GM18502 (cell line): ENCODE results near the gene SLC6A4.
A peak's percentile ranks its signal among the peaks of the same experiment; 100 is the strongest.

ENCODE experiments used
- ATAC-seq: cut with Tn5 transposase; IDR thresholded peaks from one replicate; pipeline ENCODE4 v1.9.1; 2021; ENCODE audit warnings: mild to moderate bottlenecking; ENCODE audit not compliant: unreplicated experiment, poor library complexity

SLC6A4 gene

DNA sequence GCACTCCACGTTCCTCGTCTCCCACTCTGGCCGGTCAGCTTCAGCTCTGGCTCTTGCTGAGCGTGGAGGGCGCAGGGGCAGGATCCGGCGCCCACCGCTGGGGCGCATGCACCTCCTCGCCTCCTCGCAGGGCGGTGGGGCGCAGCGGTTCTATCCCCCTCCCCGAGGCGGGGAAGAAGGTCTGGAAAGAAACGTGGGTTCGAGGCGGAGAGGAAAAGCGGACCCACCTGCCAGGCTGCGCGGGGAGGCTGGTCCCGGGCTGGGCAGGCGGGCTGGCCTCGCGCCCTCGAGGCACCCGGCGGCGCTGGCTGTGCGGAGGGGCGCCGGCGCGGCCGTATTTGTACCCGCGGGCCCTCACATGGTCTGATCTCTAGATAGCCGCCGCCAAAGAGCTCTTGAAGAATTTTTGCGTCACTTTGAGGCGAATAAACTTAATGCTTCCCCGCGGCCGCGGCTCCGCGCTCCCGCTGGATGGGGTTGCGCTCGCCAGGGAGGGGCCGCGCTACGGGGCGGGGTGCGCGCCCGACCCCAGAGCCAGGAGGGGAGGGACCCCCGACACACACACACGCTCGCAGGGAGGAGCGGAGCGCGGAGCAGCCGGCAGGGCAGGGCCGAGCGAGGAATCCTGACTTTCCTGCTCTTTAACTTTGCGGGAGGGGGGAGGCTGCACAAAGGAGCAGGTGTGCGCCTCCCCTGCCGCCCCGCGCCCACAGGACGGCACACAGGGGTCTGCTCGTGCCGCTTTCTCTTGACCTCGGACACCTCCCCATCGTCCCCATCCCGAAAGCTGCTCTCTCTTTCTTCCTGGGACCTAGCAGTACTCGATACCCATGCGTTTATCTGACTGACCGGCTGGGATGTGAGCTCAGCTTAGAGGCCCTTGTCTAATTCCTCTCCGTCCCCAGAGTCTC lies at the start of gene SLC6A4:
Gene SLC6A4, minus strand, starts transcription at position 312 of the 911 bp plus-strand sequence. CDS start 13,739 bp downstream, outside the sequence.
- peak; percentile 28 for ATAC-seq

DNA sequence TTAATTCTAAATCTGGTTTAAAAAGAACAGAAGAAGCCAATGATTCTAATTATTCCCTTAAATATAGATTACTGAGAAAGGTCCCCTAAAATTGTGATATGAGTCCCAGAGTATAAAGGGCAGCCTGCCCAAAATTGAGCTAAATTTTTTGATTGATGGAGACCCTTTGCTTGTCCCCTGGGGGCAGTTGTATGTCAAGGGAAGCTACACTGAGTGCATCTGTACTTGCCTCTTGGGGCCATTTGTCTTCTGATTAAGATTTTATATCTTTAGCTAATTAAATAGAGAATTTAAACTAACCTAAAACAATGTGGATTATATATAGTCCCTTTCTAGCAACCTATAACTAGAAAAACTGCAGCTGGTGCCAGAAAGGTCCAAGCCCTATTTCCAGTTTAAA lies 43.7 kb upstream of the SLC6A4 start:
- no peak for ATAC-seq

DNA sequence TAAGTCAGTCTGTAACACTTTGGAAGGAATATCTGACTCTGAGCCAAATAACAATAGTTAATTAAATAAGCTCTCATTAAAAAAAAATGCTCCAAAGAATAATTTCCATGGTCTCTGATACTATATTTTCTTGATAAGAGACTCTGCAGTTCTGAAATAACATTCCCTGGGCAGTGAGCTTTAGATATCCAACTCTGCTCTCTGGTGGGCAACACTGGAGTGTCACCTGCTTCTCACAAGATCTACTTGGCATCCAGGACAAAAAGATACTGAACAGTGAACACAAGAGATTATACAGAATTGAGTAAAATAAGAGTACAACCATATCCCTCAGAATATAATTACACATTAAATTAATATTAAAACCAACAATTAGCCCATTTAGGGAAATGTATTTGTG lies 42.5 kb upstream of the SLC6A4 start:
- ATAC-seq: no peak

DNA sequence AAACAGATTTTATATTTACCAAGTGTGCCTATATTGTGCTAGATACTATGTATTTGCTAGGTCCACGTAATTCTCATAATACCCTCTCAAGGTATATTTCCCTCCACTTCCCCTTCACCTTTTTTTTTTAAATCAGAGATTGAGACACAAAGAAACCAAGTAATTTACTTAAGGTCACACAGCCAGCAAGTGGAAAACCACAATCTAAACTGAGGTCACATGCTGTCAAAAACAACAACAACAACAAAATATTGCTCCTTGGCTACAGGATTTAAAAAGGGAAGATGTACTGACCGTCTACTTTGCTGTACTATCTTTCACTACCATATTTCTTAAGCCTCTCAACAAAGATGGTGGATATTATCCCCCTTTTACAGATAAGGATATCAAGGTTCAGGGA lies 40.4 kb upstream of the SLC6A4 start:
- no peak for ATAC-seq

DNA sequence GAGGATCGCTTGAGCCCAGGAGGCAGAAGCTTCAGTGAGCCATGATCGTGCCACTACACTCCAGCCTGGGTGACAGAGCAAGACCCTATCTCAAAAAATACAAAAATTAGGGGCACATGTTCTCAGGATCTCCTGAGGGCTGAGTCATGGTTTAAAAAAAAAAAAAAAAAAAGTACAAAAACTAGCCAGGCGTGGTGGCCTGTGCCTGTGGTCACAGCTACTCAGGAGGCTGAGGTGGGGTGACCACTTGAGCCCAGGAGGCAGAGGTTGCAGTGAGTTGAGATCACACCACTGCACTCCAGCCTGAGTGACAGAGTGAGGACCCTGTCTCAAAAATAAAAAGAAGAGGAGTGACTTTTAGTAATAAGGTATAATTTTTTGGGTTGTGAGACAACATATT lies 39.4 kb upstream of the SLC6A4 start:
- ATAC-seq: no peak

DNA sequence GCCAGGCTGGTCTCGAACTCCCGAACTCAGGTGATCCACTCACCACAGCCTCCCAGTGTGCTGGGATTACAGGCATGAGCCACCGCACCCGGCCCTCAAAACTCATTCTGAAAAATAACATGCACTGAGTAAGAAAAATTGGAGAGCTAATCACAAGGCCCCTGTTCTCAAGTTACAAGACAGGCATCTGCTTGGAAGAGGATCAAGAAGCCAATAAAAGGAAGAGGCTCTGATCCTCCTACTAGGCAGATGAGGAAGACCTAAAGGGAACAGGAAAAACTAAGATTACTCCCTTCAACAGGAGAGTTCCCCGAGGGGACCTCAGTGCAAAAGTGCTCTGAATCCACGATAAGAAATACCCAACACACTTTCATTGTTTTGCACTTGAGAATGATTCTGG lies 37.9 kb upstream of the SLC6A4 start:
- no peak for ATAC-seq

DNA sequence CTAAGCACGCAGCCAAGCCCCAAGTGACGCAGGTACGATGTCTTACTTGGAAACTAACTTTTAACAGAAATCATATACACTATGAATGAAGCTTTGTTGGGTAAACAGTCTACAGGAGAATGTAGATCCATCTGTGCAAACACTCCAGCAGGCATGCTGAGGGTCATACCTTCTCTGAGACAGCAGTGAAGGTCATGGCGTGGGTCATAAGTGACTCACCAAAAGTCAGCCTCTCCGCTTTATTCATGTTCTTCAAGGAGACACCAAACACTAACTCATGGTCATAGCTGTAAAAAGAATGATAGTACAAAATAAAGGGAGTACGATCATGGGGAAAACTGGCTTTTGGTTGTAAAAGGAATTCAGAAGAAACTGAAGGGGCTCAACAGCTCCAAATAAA lies 35.6 kb upstream of the SLC6A4 start:
- ATAC-seq: no peak

DNA sequence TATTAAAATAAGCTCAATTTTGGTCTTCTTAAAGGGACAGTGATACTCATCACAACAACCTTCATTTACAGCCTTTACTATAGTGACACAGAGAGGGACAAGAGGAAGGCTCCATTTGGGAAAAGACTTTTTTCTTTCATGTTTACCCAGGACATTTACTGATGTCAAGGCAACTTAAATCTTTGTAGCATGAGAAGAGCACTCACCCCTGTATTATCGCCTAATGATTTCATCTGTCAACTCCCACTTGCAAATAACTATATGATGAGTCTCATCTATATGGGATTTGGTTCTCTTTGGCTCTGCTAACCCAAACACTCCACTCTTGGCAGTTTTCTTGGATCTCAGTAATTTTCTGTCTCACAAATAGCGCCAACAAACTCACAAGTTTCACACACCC lies 32.1 kb upstream of the SLC6A4 start:
- no peak for ATAC-seq

DNA sequence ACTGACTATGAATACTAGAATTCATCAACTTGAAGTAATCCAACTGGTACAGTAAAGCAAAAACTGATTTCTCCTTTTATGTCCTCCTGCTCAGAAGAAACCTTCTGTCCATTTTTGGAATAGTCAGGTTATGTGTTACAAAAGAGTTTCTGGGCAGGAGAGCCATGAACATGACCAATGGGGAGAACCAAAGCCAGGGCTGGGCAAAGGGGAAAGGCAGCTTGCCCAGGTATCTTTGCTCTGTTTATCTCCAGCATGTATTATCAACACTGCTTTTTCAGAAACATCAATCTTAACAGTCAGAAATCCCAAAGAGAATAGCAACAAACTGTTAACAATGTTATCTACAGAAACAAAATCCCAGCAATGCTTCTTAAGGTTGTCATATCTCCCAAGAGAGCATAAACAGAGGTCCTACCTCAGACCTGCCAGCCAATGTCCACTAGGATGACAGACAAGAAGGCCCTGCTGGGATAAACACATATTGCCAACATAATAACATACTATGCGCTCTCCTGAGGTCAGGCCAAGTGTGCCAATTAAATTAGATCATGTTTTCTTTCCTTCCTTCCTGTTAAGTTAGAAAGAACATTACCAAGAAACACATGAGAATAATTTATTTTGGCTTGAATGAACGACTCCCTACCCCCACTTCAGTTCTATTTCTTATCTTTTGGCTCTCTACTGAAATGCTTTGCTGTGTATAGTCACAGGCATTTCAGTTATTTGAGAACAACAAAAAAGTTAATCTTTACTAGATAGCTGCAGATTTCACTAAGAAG lies 28.2 kb upstream of the SLC6A4 start:
- ATAC-seq: no peak

DNA sequence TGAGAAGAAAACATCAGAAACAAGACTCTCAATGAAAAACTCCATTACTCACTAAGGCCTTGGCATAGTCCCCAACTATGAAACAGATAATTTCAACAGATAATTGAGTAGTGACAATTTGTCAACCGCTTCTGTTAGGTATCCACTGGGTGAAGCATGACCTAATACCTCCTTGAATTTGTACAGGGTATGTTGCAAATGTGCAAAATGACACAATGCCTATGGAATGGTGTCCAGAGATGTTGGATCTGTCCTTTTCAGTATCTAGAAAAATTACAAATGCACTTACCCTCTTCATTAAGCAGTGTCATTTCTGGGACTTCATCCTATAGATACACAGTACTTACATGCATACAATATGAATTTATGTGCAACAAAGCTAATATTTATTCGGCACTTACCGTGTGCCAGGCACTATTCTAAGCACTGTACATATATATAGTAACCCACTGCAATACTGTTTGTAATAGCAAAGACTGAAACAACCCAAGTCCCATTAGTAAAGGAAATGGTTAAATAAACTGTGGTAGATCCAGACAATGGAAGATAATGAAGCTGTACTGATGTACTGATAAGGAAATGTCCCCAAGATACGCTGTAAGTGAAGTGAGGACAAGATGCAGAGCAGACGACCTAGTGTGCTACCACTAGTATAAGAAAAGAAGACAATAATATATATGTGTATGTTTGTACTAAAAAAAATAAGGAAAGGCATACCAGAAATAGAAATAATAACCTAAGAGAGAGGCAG lies 21.4 kb upstream of the SLC6A4 start:
- ATAC-seq: no peak

DNA sequence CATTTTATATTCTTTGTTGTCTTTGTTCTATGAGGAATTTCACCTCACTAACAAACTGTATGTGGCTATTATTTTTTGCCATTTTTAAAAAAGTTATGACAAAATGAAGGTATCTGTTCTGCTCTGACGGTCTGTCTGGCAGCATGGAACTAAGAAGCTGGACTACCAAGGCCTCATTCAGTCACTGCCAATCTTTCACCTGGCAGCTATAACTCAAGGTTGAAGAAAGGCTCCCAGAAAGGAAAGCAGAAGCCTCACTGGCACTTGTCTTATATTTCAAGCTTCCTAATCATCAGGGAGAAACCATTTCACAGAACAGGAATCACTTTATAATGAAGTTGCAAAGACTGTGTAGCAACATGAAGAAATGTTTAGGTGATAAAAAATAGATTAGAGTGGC lies 18.7 kb upstream of the SLC6A4 start:
- no peak for ATAC-seq

DNA sequence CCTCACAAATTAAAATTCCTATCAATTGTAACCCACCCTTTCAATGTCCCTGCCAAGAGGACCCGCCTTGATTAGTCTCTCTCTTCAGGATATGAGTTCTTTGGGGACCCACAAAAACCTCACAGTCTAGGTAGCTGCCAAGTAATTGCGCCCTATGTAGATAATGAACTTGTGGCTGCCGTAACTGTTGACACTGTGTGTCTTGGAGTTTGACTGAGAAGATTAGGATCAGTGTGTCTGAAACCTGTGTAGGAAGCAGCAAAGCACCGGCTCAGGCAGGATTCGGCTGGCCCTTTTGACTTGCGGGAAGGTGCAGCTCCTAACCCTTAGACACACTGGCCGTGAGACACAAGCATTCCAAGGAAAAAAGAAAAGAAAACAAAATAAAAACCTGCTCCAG lies 17.8 kb upstream of the SLC6A4 start:
- ATAC-seq: no peak

DNA sequence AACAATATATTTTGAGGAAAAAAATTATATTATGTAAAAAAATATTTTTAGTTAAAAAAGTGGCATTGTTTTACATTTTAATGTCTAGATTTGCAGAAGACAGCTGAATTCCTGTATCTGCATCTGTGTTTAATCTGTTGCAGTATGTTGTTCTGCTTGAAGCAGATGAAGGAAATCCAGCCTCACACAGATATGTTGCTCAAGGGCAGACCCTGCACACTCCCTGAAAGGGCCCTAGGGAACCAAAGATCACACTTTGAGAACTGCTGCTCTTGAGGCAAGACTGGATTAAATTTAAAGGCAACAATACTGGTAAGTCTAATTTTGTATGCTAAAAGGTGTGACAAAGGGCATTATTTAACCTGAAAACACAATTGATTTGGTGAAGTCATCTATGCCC lies 16.4 kb upstream of the SLC6A4 start:
- no peak for ATAC-seq

DNA sequence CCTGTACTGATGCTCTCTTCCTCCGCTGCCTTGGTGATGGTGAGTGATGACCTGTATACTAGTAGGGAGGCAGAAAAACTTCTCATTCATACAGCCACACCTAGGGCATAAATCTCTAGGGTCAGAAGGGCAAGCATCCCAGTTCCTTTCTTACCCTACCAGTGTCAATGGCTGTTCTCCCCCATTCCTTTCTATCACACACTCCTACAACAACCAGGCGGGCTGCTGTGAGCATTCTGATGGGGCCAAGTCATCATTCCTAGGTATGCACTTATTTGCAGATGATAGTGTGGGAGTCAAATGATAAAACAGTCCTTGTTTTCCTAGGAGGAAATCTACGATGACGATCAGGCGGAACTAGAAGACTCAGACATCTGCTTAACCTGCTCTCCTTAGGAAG lies 14.0 kb upstream of the SLC6A4 start:
- ATAC-seq: no peak

DNA sequence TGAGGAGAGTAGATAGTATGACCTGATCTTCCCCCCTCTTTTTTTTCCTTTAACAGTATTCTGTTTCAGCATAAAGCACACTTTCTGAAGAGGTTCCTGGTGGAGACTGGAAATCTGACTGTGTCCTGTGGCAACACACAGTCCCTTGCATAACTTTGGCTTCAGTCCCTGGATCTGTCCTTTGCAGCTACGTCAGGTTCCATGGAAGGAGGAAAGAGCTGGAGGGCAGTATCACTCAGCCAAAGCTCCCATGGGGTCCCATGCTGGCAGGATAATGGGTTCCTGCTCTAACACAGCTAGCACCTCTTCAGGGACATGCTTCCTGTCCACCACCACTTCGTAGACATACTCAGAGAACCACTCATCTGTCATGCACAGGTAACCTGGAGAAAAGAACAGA lies 13.3 kb upstream of the SLC6A4 start:
- ATAC-seq: no peak

DNA sequence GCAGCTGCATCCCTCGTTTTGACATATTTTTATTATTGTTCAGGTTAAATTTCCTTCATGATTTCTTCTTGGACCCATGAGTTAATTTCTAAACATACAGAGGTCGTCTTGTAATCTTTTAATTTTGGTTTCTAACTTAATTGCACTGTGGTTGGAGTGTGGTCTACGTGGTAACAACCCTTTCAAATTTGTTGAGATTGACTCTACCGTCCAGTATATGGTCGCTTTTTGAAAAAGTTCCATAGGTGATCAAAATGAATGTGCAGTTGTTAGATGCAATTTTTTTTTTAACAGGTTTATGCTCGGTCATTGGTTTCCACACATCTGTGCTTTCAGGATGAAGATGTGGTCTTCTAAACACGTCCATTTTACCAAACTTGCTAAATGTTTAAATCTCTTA lies 11.0 kb upstream of the SLC6A4 start:
- no peak for ATAC-seq

DNA sequence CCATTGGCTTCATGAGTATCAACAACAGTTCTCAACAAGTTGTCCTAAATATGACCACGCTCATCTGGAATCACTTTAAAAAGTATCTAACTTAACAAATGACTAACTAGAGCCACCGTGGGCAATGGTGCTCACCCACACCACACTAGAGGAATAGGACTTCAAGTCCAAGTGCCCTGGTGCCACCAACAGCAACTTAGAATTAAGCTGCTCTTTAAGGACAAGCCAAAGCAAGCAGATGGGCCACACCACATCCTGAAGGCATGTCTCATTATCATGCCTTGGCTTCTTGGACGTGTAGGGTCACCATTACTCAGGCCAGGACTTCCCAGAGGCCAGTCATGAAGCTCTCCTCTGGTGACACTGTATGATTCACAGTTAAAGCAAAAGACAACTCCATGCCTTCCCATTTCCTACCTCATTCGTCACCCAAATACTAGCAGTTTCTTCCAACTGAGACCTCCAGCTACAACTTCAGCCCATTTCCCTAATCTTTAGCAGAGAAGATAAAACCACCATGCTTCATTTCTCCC lies 9.4 kb upstream of the SLC6A4 start:
- no peak for ATAC-seq

DNA sequence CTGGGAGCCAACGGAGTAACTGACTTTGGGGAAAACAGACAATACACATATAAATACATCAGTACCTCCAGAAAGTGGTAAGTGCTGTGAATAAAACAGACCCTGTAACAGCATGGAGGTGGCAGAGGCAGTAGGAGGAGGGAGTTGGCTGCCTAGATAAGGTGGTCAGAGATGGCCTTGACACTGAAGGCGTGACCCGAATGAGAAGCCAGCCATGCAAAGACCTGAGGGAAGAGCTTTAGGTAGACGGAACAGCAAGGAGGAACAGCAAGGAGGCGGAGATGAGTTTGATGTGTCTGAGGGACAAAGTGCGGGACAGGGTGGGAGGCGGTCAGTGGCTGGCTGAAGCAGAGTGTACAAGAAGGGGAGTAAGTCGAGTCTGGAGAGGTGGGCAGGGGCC lies 8.1 kb upstream of the SLC6A4 start:
- no peak for ATAC-seq

DNA sequence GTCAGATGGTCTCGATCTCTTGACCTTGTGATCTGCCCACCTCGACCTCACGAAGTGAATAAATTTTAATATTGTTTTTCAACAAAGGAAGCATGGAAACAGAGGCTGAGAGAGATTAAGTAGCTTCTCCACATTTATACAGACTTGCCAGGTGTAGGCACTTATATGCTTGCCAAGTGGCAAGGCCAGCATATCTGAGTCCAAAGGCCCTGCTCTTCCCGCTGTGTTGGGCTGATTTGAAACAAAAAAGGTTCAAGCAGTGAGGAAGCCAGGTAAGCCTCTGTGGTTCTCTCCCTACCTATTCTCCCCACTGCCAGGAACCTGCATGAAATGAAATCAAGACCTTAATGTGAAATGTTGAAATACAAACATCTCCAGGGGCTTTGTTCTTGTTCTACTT lies 7.5 kb upstream of the SLC6A4 start:
- no peak for ATAC-seq

DNA sequence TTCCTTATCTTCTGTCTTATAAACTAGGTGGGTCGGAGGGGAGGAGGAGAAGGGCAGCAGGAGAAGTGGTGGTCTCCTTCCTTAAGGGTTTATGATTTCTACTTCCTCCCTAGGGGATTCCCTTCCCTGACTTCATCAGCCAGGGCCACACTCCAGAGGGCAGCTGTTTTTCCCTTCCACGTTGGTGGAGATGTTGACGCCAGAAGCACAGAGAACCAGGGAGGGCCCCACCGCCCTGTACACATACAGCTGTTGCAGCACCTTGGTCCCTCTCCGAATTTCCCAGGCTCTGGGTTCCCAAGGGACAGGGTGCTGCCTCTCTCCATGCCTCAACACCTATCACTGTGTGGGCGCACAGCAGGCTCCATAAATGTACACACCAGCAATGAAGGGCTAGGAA lies 5.6 kb upstream of the SLC6A4 start:
- ATAC-seq: no peak

DNA sequence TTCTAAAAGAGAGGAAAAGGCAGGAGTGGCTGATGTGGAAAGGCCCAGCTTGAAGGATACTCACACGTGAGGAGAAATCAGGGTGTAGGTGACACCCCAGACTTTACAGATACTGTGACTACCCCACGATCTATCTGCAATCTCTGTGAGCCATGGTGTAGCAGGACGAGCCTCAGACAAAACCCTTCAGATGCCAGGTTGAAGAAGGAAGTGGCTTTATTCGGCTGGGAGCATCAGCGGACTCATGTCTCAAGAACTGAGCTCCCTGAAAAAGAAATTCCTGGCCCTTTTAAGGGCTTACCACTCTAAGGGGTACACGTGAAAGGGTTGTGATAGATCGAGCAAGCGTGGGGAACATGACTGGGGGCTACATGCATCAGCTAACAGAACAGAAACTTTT lies 4.7 kb upstream of the SLC6A4 start:
- ATAC-seq: no peak
